DND-41 (cell line): ENCODE results near the gene DCC.

ENCODE experiments used
- ATAC-seq: fragments of 200-7000 bp; cut with Tn5 transposase; 3 replicates; pipeline ENCODE4 v1.9.1; 2021; ENCODE audit warnings: low read depth; ENCODE audit not compliant: insufficient read depth
- DNase-seq: peaks from one replicate; pipeline ENCODE4 v3.0.0-alpha.2; 2020
- H2AFZ ChIP-seq: 2 replicates; pipeline ENCODE4 v1.6.0; 2012; ENCODE audit warnings: low read depth, low read length
- H3K27ac ChIP-seq: 2 replicates; pipeline ENCODE4 v1.5.1; 2012; ENCODE audit warnings: low read length, inconsistent platforms
- H3K27me3 ChIP-seq: fragments of 200-600 bp; sonication (generic); 2 replicates; pipeline ENCODE4 v1.6.0; 2012; ENCODE audit warnings: low read length, mild to moderate bottlenecking, inconsistent platforms; ENCODE audit not compliant: insufficient read depth, poor library complexity
- H3K36me3 ChIP-seq: 2 replicates; pipeline ENCODE4 v1.5.1; 2012; ENCODE audit warnings: low read length, inconsistent platforms; ENCODE audit not compliant: insufficient read depth
- H3K4me1 ChIP-seq: 2 replicates; pipeline ENCODE4 v1.5.1; 2012; ENCODE audit warnings: mild to moderate bottlenecking, low read length; ENCODE audit not compliant: insufficient read depth
- H3K4me2 ChIP-seq: 2 replicates; pipeline ENCODE4 v1.6.0; 2012; ENCODE audit warnings: mild to moderate bottlenecking, moderate library complexity, low read length, inconsistent platforms; ENCODE audit not compliant: insufficient read depth
- H3K4me3 ChIP-seq, 2 experiments: fragments of 200-600 bp in 1 of 2; shearing (Covaris generic) in 1 of 2; 2 replicates each; pipeline ENCODE4 v1.5.1; 2012 to 2016; ENCODE audit warnings: inconsistent platforms in 2 of 2, low read length in 2 of 2, mild to moderate bottlenecking in 2 of 2, low read depth in 1 of 2, moderate library complexity in 1 of 2
- H3K79me2 ChIP-seq: 2 replicates; pipeline ENCODE4 v1.6.0; 2012; ENCODE audit warnings: low read length, inconsistent platforms; ENCODE audit not compliant: insufficient read depth
- H3K9ac ChIP-seq: 2 replicates; pipeline ENCODE4 v1.6.0; 2012; ENCODE audit warnings: low read depth, mild to moderate bottlenecking, inconsistent platforms, low read length, moderate library complexity
- H3K9me3 ChIP-seq: 2 replicates; pipeline ENCODE4 v1.5.1; 2012; ENCODE audit warnings: low read length, moderate library complexity, mild to moderate bottlenecking, inconsistent platforms; ENCODE audit not compliant: insufficient read depth, severe bottlenecking
- H4K20me1 ChIP-seq: 2 replicates; pipeline ENCODE4 v1.6.0; 2012; ENCODE audit warnings: low read length; ENCODE audit not compliant: insufficient read depth
- CTCF ChIP-seq: IDR thresholded peaks from 2 replicates; pipeline ENCODE4 v1.5.1; 2012; ENCODE audit warnings: borderline replicate concordance, low read length, moderate library complexity, mild to moderate bottlenecking; ENCODE audit not compliant: poor library complexity, severe bottlenecking; ENCODE audit errors: extremely low read depth
- EZH2 ChIP-seq: IDR thresholded peaks from 3 replicates; pipeline ENCODE4 v1.6.1; 2012; ENCODE audit warnings: borderline replicate concordance, low read depth, mild to moderate bottlenecking, moderate library complexity, low read length, inconsistent platforms; ENCODE audit not compliant: severe bottlenecking

DCC gene

DNA sequence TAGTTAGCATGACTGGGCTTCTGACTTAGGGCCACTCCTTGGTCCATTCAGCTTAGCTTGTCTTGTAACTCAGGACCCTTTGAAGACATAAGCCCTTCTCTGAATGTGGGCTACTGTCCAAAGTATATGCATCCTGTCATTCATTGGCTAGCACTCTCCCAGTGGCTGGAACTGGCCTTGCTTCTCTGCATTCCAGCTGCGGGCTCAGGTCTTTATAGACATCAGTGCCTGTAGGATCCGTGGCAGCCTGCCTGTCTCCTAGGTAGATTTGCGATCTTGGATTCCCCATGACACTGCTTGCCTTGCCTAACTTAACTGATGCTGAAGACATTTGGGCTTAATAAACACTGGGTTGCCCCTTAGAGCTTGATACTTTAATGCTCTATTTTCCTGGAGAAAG is 170.1 kb downstream of the DCC start:
- H3K4me1 ChIP-seq = no peaks in the 10 kb centered on the region
- DNase-seq (no peak), ATAC-seq (no peak)
- H3K9ac ChIP-seq = no peak overlapping the region
- H4K20me1 ChIP-seq = no peaks in the 10 kb centered on the region
- no peak overlapping the region for H3K27ac ChIP-seq
- no peak overlapping the region for H3K4me2 ChIP-seq
- H2AFZ ChIP-seq = no peak overlapping the region
- H3K9me3 ChIP-seq = no peaks in the 10 kb centered on the region
- H3K36me3 ChIP-seq = no peaks in the 10 kb centered on the region
- TF ChIP-seq EZH2 (no peak), CTCF (no peak)
- no peak overlapping the region for H3K4me3 ChIP-seq
- no peaks in the 10 kb centered on the region for H3K79me2 ChIP-seq
- H3K27me3 ChIP-seq = no peaks in the 10 kb centered on the region

DNA sequence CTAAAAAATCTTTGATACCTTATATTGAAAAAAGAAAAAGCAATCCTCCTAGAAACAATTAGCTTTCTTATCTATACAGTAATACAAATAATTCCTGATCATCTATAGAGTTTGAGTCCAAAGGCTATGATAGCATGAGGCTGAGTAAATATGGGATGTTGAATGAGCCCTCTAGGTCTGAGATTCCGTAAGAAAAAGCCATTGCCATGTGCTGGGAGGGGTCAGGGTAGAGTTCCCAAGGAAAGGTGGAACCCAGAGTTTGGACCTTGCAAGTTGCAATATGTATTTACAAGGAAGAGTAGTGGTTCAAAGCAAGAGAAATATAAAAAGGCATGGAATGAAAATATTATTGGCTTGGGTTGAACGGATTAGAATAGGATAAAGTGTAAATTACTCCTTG is 178.1 kb downstream of the DCC start:
- Histone ChIP-seq H3K4me3 (no peak overlapping the region), H4K20me1 (no peaks in the 10 kb centered on the region), H3K4me1 (no peaks in the 10 kb centered on the region), H3K4me2 (no peak overlapping the region), H3K79me2 (no peaks in the 10 kb centered on the region), H2AFZ (no peak overlapping the region), H3K9ac (no peak overlapping the region), H3K27ac (no peak overlapping the region), H3K27me3 (no peaks in the 10 kb centered on the region), H3K9me3 (no peaks in the 10 kb centered on the region), H3K36me3 (no peaks in the 10 kb centered on the region)
- DNase-seq (no peak), ATAC-seq (no peak)
- TF ChIP-seq CTCF = no peak
- TF ChIP-seq EZH2 = no peak

DNA sequence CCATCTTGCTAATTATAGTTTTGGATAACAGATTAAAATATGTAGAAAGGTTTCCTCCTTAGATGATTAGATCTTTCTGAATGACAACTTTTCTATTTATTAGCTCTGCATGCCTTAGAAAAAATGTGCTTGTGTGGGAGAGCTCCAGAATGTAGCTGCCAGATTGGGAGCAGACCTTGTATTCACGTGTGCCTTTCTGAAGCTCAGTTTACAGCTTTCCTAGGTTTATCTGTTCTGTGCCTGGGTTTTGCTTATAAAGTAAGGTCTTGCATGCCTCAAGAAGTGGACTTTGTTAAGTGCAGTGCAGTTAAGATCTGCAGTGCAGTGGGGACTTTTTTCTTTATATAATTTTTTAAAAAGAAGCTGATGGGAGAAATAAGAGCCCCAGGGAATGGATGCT is 179.0 kb downstream of the DCC start:
- no peaks in the 10 kb centered on the region for H3K79me2 ChIP-seq
- no peak for DNase-seq
- no peaks in the 10 kb centered on the region for H3K9me3 ChIP-seq
- H3K4me1 ChIP-seq = no peaks in the 10 kb centered on the region
- ATAC-seq = no peak
- no peak overlapping the region for H3K4me2 ChIP-seq
- H2AFZ ChIP-seq = no peak overlapping the region
- TF ChIP-seq CTCF = no peak
- TF ChIP-seq EZH2 = no peak
- H3K9ac ChIP-seq = no peak overlapping the region
- H3K4me3 ChIP-seq = no peak overlapping the region
- H3K27ac ChIP-seq = no peak overlapping the region
- no peaks in the 10 kb centered on the region for H4K20me1 ChIP-seq
- no peaks in the 10 kb centered on the region for H3K36me3 ChIP-seq
- H3K27me3 ChIP-seq = no peaks in the 10 kb centered on the region

GRCh38 chr18:52523566-52523965 is 183.6 kb downstream of the DCC start:
- no peaks in the 10 kb centered on the region for H3K27me3 ChIP-seq
- TF ChIP-seq EZH2 (no peak), CTCF (no peak)
- DNase-seq (no peak), ATAC-seq (no peak)
- H4K20me1 ChIP-seq = no peaks in the 10 kb centered on the region
- no peak overlapping the region for H3K4me3 ChIP-seq
- no peaks in the 10 kb centered on the region for H3K9me3 ChIP-seq
- no peak overlapping the region for H3K4me2 ChIP-seq
- H3K27ac ChIP-seq = no peak overlapping the region
- no peaks in the 10 kb centered on the region for H3K4me1 ChIP-seq
- H3K36me3 ChIP-seq = no peaks in the 10 kb centered on the region
- no peak overlapping the region for H3K9ac ChIP-seq
- no peaks in the 10 kb centered on the region for H3K79me2 ChIP-seq
- no peak overlapping the region for H2AFZ ChIP-seq
